Left lung (tissue), 10 donors: ENCODE measurements around the gene SUPT3H. TPM values are rescaled to one million over a fixed set of nuclear protein-coding genes. Genes with fewer than 3 reads are reported as not detected.

Source experiments
- ATAC-seq: fragments of 200-7000 bp; cut with Tn5 transposase; one replicate; pipeline ENCODE4 v1.9.1; 2020; ENCODE audit warnings: moderate library complexity
- DNase-seq, 4 donors: peaks; one replicate each; pipeline ENCODE4 v3.0.0-alpha.2; 2013 to 2020
- H3K27ac ChIP-seq, 2 donors: fragments of 200-600 bp; sonication (generic) in 1 of 2; one replicate each; pipeline versions ENCODE4 v1.5.0 to v1.8.0; 2020 to 2021
- H3K27me3 ChIP-seq, 2 donors: fragments of 200-600 bp; sonication (generic) in 1 of 2; one replicate each; pipeline versions ENCODE4 v1.5.0 to v1.8.0; 2020 to 2021
- H3K36me3 ChIP-seq, 2 donors: fragments of 200-600 bp; sonication (generic) in 1 of 2; one replicate each; pipeline versions ENCODE4 v1.5.0 to v1.8.0; 2020 to 2021
- H3K4me1 ChIP-seq, 2 donors: fragments of 200-600 bp; one replicate each; pipeline ENCODE4 v1.8.0; 2021
- H3K4me3 ChIP-seq, 2 donors: fragments of 200-600 bp; sonication (generic) in 1 of 2; one replicate each; pipeline versions ENCODE4 v1.5.0 to v1.8.0; 2020 to 2021; ENCODE audit warnings: mild to moderate bottlenecking in 1 of 2
- H3K9me3 ChIP-seq, 2 donors: fragments of 200-600 bp; sonication (generic) in 1 of 2; one replicate each; pipeline versions ENCODE4 v1.5.0 to v1.8.0; 2020 to 2021
- CTCF ChIP-seq, 2 donors: fragments of 200-600 bp; sonication (generic) in 1 of 2; IDR thresholded peaks; one replicate each; pipeline versions ENCODE4 v1.5.0 to v1.8.0; 2021; ENCODE audit warnings: antibody characterized with exemption in 2 of 2
- intact Hi-C, 2 donors: fragments of 100-400 bp; cut with DNase I; formaldehyde crosslinking; loops; one replicate each; pipeline versions ENCODE4 v1.11.2 to v1.14.2; 2022
- polyA plus RNA-seq, 6 donors: library from polyadenylated mRNA; unstranded; fragments of 120-200 nt; gene quantifications; one replicate each; pipeline ENCODE4 v1.2.1, GENCODE V29; 2013; ENCODE audit not compliant: insufficient read length in 6 of 6
- total RNA-seq, 2 donors: library from RNA; stranded (reverse); fragmentation: NEBNext Ultra II Directional; extraction: Animal tissue kit (Norgen Biotek cat#: 25700); gene quantifications; one replicate each; pipeline ENCODE4 v1.2.1, GENCODE V29; 2021
- donor health status: DM: no; HTN: yes; CAD: no.
- donor health status: DM: no; HTN: no; CAD: no.

SUPT3H gene
- total and polyA plus RNA-seq, 8 donors = 4.7 to 33.0 (median 26.2) TPM

- Histone ChIP-seq H3K27me3 (no peaks in the 10 kb centered on the region), H3K4me3 (no peak overlapping the region), H3K4me1 (no peaks in the 10 kb centered on the region), H3K27ac (no peak overlapping the region), H3K36me3 (no peaks in the 10 kb centered on the region), H3K9me3 (peaks cover 0 to 2% of the 10 kb centered on the region in 2 donors)
- no peak for DNase-seq
- intact Hi-C loops = no loop called here
- ATAC-seq = no peak
- TF ChIP-seq CTCF (IDR thresholded peaks at IDR 0.05) = no peak
Measured at GRCh38 chr6:45398075-45398813, 20.5 kb upstream of the SUPT3H start.

- Histone ChIP-seq H3K36me3 (no peaks in the 10 kb centered on the region), H3K4me3 (no peak overlapping the region), H3K4me1 (no peaks in the 10 kb centered on the region), H3K9me3 (peaks cover 0 to 4% of the 10 kb centered on the region in 2 donors), H3K27ac (no peak overlapping the region), H3K27me3 (no peaks in the 10 kb centered on the region)
- no peak for TF ChIP-seq CTCF (IDR thresholded peaks at IDR 0.05)
- intact Hi-C loops = no loop called here
- DNase-seq (no peak), ATAC-seq (no peak)
Measured at GRCh38 chr6:45394586-45395095, 16.9 kb upstream of the SUPT3H start.

GRCh38 chr6:45388328-45388727 lies 10.6 kb upstream of the SUPT3H start:
- DNase-seq (no peak), ATAC-seq (peak; percentile 44)
- Histone ChIP-seq H3K27me3 (no peaks in the 10 kb centered on the region), H3K27ac (no peak overlapping the region), H3K4me1 (no peaks in the 10 kb centered on the region), H3K36me3 (no peaks in the 10 kb centered on the region), H3K9me3 (peaks cover 0 to 3% of the 10 kb centered on the region in 2 donors), H3K4me3 (no peak overlapping the region)
- intact Hi-C loops = no loop called here
- TF ChIP-seq CTCF (IDR thresholded peaks at IDR 0.05) = no peak

- ATAC-seq (no peak), DNase-seq (no peak)
- no peak for TF ChIP-seq CTCF (IDR thresholded peaks at IDR 0.05)
- intact Hi-C loops = no loop called here
- no peaks in the 10 kb centered on the region for H3K9me3 ChIP-seq
- H3K27ac ChIP-seq = no peak overlapping the region
- no peaks in the 10 kb centered on the region for H3K36me3 ChIP-seq
- no peaks in the 10 kb centered on the region for H3K4me1 ChIP-seq
- H3K4me3 ChIP-seq = no peak overlapping the region
- H3K27me3 ChIP-seq = no peaks in the 10 kb centered on the region
Measured at GRCh38 chr6:45387236-45387635, 9.5 kb upstream of the SUPT3H start.

- DNase-seq (no peak), ATAC-seq (no peak)
- H3K9me3 ChIP-seq = no peaks in the 10 kb centered on the region
- intact Hi-C loops = no loop called here
- TF ChIP-seq CTCF (IDR thresholded peaks at IDR 0.05) = no peak
- H3K27me3 ChIP-seq = no peaks in the 10 kb centered on the region
- H3K27ac ChIP-seq = no peak overlapping the region
- no peaks in the 10 kb centered on the region for H3K4me1 ChIP-seq
- no peaks in the 10 kb centered on the region for H3K36me3 ChIP-seq
- H3K4me3 ChIP-seq = no peak overlapping the region
Measured at GRCh38 chr6:45386501-45386900, 8.8 kb upstream of the SUPT3H start.
